GM18519 (cell line): ENCODE data around the gene NFKBIZ.
"Not testable (repeated sequence)": the region's sequence is repeated elsewhere in the genome, so short reads cannot be mapped to it uniquely, and the experiment has no call there.

Source experiments
- ATAC-seq: cut with Tn5 transposase; IDR thresholded peaks from one replicate; pipeline ENCODE4 v1.9.1; 2021; ENCODE audit warnings: mild to moderate bottlenecking, moderate library complexity; ENCODE audit not compliant: unreplicated experiment, low FRiP score

The NFKBIZ gene

GRCh38 chr3:101903451-101903871, 54.1 kb downstream of the NFKBIZ start:
- no peak for ATAC-seq

- not testable (repeated sequence) for ATAC-seq
Observed at GRCh38 chr3:101905573-101905972, 56.3 kb downstream of the NFKBIZ start.
